GM19025 (cell line): ENCODE data around the gene CATSPERD.
"Not testable (repeated sequence)": the region's sequence is repeated elsewhere in the genome, so short reads cannot be mapped to it uniquely, and the experiment has no call there.

ENCODE experiments used
- ATAC-seq: cut with Tn5 transposase; IDR thresholded peaks from one replicate; pipeline ENCODE4 v1.9.1; 2021; ENCODE audit warnings: mild to moderate bottlenecking, low read depth, moderate library complexity; ENCODE audit not compliant: unreplicated experiment

CATSPERD gene

GRCh38 chr19:5697022-5697889, 23.2 kb upstream of the CATSPERD start:
- ATAC-seq = no peak

GRCh38 chr19:5697890-5698634, 22.4 kb upstream of the CATSPERD start:
- ATAC-seq = no peak

GRCh38 chr19:5698635-5699422, 21.6 kb upstream of the CATSPERD start:
- ATAC-seq = no peak

GRCh38 chr19:5700455-5701092, 19.9 kb upstream of the CATSPERD start:
- ATAC-seq = no peak

- not testable (repeated sequence) for ATAC-seq
These were observed 18.4 kb upstream of the CATSPERD start for GRCh38 chr19:5702053-5702410.

- ATAC-seq = no peak
These were observed 16.3 kb upstream of the CATSPERD start for GRCh38 chr19:5703819-5704818.

- ATAC-seq = no peak
These were observed 14.9 kb upstream of the CATSPERD start for GRCh38 chr19:5705552-5705951.

- ATAC-seq = no peak
These were observed 13.4 kb upstream of the CATSPERD start for GRCh38 chr19:5706876-5707573.

- ATAC-seq = no peak
These were observed 12.6 kb upstream of the CATSPERD start for GRCh38 chr19:5707576-5708575.

- ATAC-seq = no peak
These were observed 9.4 kb upstream of the CATSPERD start for GRCh38 chr19:5711025-5711424.

- no peak for ATAC-seq
These were observed 8.7 kb upstream of the CATSPERD start for GRCh38 chr19:5711713-5712161.

- ATAC-seq = no peak
These were observed 7.2 kb upstream of the CATSPERD start for GRCh38 chr19:5713228-5713627.

GRCh38 chr19:5714816-5715215, 5.6 kb upstream of the CATSPERD start:
- no peak for ATAC-seq

- ATAC-seq = no peak
These were observed 3.1 kb upstream of the CATSPERD start for GRCh38 chr19:5717215-5717935.

- ATAC-seq = no peak
These were observed 2.3 kb upstream of the CATSPERD start for GRCh38 chr19:5718037-5718578.

- ATAC-seq = no peak
These were observed 1.7 kb upstream of the CATSPERD start for GRCh38 chr19:5718579-5719273.
